ENCODE data around the gene NSA2. TPM values are rescaled to one million over a fixed set of nuclear protein-coding genes. Genes with fewer than 3 reads are reported as not detected.

Gene NSA2
- total RNA-seq, 6 experiments from 2014 or later = 19.0 to 66.3 (median 26.1) TPM

- no peak for DNase-seq
- no peak for TF ChIP-seq POLR2A (IDR thresholded peaks at IDR 0.05)
- Histone ChIP-seq H3K27ac (no peak overlapping the region), H3K27me3 (no peaks in the 10 kb centered on the region), H3K4me1 (no peaks in the 10 kb centered on the region), H3K4me3 (no peak overlapping the region), H3K9me3 (no peaks in the 10 kb centered on the region), H3K36me3 (no peaks in the 10 kb centered on the region)
- intact Hi-C loops (cut with DNase I) = no loop called here
- WGBS (ENCODE audit: insufficient coverage, low coverage, low lambda C conversion rate, missing lambda C conversion rate) = 91% methylated on average over 10 of the region's 21 CpGs
- ATAC-seq = no peak
These were observed 32.2 kb downstream of the NSA2 start for GRCh38 chr5:74798977-74799911.

- no peak for ATAC-seq
- no peak overlapping the region for H3K27ac ChIP-seq
- no peaks in the 10 kb centered on the region for H3K36me3 ChIP-seq
- H3K4me3 ChIP-seq = no peak overlapping the region
- WGBS (ENCODE audit: insufficient coverage, low coverage, low lambda C conversion rate, missing lambda C conversion rate) = 79% methylated on average over 3 of the region's 3 CpGs
- DNase-seq = no peak
- intact Hi-C loops (cut with DNase I) = no loop called here
- no peaks in the 10 kb centered on the region for H3K4me1 ChIP-seq
- no peaks in the 10 kb centered on the region for H3K27me3 ChIP-seq
- TF ChIP-seq, protein P1, sequence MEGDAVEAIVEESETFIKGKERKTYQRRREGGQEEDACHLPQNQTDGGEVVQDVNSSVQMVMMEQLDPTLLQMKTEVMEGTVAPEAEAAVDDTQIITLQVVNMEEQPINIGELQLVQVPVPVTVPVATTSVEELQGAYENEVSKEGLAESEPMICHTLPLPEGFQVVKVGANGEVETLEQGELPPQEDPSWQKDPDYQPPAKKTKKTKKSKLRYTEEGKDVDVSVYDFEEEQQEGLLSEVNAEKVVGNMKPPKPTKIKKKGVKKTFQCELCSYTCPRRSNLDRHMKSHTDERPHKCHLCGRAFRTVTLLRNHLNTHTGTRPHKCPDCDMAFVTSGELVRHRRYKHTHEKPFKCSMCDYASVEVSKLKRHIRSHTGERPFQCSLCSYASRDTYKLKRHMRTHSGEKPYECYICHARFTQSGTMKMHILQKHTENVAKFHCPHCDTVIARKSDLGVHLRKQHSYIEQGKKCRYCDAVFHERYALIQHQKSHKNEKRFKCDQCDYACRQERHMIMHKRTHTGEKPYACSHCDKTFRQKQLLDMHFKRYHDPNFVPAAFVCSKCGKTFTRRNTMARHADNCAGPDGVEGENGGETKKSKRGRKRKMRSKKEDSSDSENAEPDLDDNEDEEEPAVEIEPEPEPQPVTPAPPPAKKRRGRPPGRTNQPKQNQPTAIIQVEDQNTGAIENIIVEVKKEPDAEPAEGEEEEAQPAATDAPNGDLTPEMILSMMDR (IDR thresholded peaks at IDR 0.05) = no peak
- TF ChIP-seq POLR2A (IDR thresholded peaks at IDR 0.05) = no peak
- H3K9me3 ChIP-seq = no peaks in the 10 kb centered on the region
These were observed 34.1 kb downstream of the NSA2 start for GRCh38 chr5:74801197-74801596.

DNA sequence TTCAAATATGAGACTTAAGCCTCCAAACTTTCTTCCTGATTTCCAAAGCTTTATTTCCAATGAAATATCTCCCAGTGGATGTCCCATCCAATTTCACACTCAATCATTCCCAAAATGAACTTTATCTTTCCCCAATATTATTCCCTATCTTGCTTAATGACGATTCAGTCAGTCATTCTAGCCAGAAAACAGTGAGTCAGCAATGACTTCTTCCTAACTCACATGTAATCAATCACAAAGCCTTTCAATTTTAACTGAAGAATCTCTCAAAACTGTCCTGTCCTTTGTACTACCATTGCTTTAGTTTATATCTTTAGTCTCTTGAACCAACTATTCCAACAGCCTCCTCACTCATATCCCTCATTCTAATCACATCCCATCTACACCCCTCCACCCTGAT is 34.9 kb downstream of the NSA2 start:
- DNase-seq (no peak), ATAC-seq (no peak)
- TF ChIP-seq, protein P1 (IDR thresholded peaks at IDR 0.05) = no peak
- TF ChIP-seq POLR2A (IDR thresholded peaks at IDR 0.05) = no peak
- Histone ChIP-seq H3K36me3 (no peaks in the 10 kb centered on the region), H3K4me1 (no peaks in the 10 kb centered on the region), H3K27ac (no peak overlapping the region), H3K27me3 (no peaks in the 10 kb centered on the region), H3K9me3 (no peaks in the 10 kb centered on the region), H3K4me3 (no peak overlapping the region)
- intact Hi-C loops (cut with DNase I) = no loop called here
- 32% methylated on average over 1 of the region's 1 CpG for WGBS (ENCODE audit: insufficient coverage, low coverage, low lambda C conversion rate, missing lambda C conversion rate)

DNA sequence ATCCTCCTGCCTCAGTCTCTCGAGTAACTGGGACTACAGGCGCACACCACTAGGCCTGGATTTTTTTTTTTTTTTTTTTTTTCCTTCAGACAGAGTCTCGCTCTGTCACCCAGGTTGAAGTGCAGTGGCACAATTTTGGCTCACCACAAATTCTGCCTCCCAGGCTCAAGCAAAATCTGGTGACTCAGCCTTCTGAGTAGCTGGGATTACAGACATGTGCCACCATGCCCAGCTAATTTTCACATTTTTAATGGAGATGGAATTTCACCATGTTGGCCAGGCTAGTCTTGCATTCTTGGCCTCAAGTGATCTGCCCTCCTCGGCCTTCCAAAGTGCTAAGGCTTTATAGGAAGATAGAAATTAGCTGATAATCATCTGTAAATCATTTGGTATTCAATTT is 43.9 kb downstream of the NSA2 start:
- 89% methylated on average over 2 of the region's 4 CpGs for WGBS (ENCODE audit: insufficient coverage, low coverage, low lambda C conversion rate, missing lambda C conversion rate)
- intact Hi-C loops (cut with DNase I) = no loop called here
- DNase-seq (no peak), ATAC-seq (no peak)
- Histone ChIP-seq H3K9me3 (no peaks in the 10 kb centered on the region), H3K4me1 (no peaks in the 10 kb centered on the region), H3K27me3 (no peaks in the 10 kb centered on the region), H3K4me3 (no peak overlapping the region), H3K27ac (no peak overlapping the region), H3K36me3 (no peaks in the 10 kb centered on the region)
- no peak for TF ChIP-seq POLR2A (IDR thresholded peaks at IDR 0.05)
- TF ChIP-seq, protein P1 (IDR thresholded peaks at IDR 0.05) = no peak

GRCh38 chr5:74816875-74817274 is 49.8 kb downstream of the NSA2 start:
- 44% methylated on average over 1 of the region's 1 CpG for WGBS (ENCODE audit: insufficient coverage, low coverage, low lambda C conversion rate, missing lambda C conversion rate)
- Histone ChIP-seq H3K4me3 (no peak overlapping the region), H3K27ac (no peak overlapping the region), H3K36me3 (no peaks in the 10 kb centered on the region), H3K4me1 (no peaks in the 10 kb centered on the region), H3K9me3 (no peaks in the 10 kb centered on the region), H3K27me3 (no peaks in the 10 kb centered on the region)
- no peak for ATAC-seq
- TF ChIP-seq, protein P1 (IDR thresholded peaks at IDR 0.05) = no peak
- no peak for TF ChIP-seq POLR2A (IDR thresholded peaks at IDR 0.05)
- intact Hi-C loops (cut with DNase I) = no loop called here
- DNase-seq = no peak
